Lower lobe of right lung (tissue), 2 donors: ENCODE results near the gene ASB11. TPM values are rescaled to one million over a fixed set of nuclear protein-coding genes. Genes with fewer than 3 reads are reported as not detected.
"Not testable (repeated sequence)": the region's sequence is repeated elsewhere in the genome, so short reads cannot be mapped to it uniquely, and the experiment has no call there.

Experiments
- ATAC-seq, 2 donors: fragments of 200-7000 bp; cut with Tn5 transposase; one replicate each; pipeline ENCODE4 v1.9.1; 2020 to 2022; ENCODE audit warnings: mild to moderate bottlenecking in 2 of 2, moderate library complexity in 2 of 2
- DNase-seq: peaks from one replicate; pipeline ENCODE4 v3.0.0-alpha.2; 2020
- H3K27ac ChIP-seq: fragments of 200-600 bp; one replicate; pipeline ENCODE4 v1.8.0; 2022
- H3K27me3 ChIP-seq: fragments of 200-600 bp; one replicate; pipeline ENCODE4 v1.8.0; 2022; ENCODE audit warnings: low read depth
- H3K36me3 ChIP-seq: fragments of 200-600 bp; one replicate; pipeline ENCODE4 v1.8.0; 2022; ENCODE audit warnings: mild to moderate bottlenecking
- H3K4me1 ChIP-seq: fragments of 200-600 bp; one replicate; pipeline ENCODE4 v1.8.0; 2022
- H3K4me3 ChIP-seq: fragments of 200-600 bp; one replicate; pipeline ENCODE4 v1.8.0; 2022; ENCODE audit warnings: mild to moderate bottlenecking
- H3K9me3 ChIP-seq: fragments of 200-600 bp; one replicate; pipeline ENCODE4 v1.8.0; 2022
- CTCF ChIP-seq: fragments of 200-600 bp; IDR thresholded peaks from one replicate; pipeline ENCODE4 v1.8.0; 2022; ENCODE audit warnings: antibody characterized with exemption, mild to moderate bottlenecking
- intact Hi-C: fragments of 100-400 bp; cut with DNase I; formaldehyde crosslinking; loops from one replicate; pipeline ENCODE4 v1.11.0; 2022
- total RNA-seq: library from RNA; stranded (reverse); fragmentation: NEBNext Ultra II Directional; extraction: Animal tissue kit (Norgen Biotek cat#: 25700); gene quantifications from one replicate; pipeline ENCODE4 v1.2.1, GENCODE V29; 2021
- donor health status: DM: no; HTN: yes; CAD: no; lungs with severe emphysema.

ASB11 gene
- total RNA-seq, 1 donor from 2014 or later: not detected

DNA sequence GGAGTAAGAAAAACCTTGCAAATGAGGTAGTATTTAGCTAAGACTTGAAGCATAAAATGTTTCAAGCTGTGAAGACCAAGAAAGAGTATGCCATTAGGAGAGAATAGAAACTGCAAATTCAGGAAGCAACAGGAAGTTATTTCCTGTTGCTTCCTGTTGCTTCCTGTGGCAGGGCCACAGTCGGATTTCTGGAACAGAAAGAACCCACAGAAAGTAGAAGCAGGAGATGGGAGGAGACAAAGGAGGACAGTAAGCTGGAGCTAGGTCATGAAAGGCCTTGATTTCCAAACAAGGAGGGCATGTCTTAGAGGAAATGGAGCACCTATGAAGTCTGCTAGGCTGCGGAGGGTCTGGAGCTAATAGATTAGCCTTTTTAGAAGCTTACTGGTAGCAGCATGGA, 17.2 kb downstream of the ASB11 start:
- H3K27ac ChIP-seq: peak overlapping the region; percentile 68
- no peaks in the 10 kb centered on the region for H3K27me3 ChIP-seq
- intact Hi-C loops: no loop called here
- H3K36me3 ChIP-seq: no peaks in the 10 kb centered on the region
- DNase-seq (no peak), ATAC-seq (no peak)
- H3K4me1 ChIP-seq: peaks cover 19% of the 10 kb centered on the region
- no peak for TF ChIP-seq CTCF
- H3K9me3 ChIP-seq: no peaks in the 10 kb centered on the region
- no peak overlapping the region for H3K4me3 ChIP-seq

DNA sequence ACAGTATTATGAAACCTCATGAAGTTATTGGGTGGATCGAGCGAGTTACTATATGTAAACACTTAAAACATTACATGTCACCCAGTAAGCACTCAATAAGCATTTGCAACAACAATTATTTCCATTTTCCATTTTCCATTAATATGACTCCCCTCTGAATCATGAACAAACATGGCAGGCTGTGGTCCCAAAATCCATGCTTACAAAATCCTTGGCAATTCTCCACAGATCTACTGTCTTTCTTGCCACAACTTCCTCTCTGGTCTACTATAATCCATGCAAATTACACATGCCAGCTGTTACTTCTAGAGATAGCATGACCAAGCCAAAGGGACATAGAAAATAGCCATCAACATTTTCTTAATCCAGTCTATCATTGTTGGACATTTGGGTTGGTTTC, 22.0 kb downstream of the ASB11 start:
- TF ChIP-seq CTCF: no peak
- Histone ChIP-seq H3K4me3 (no peak overlapping the region), H3K9me3 (no peaks in the 10 kb centered on the region), H3K27ac (no peak overlapping the region), H3K27me3 (no peaks in the 10 kb centered on the region), H3K36me3 (no peaks in the 10 kb centered on the region), H3K4me1 (no peaks in the 10 kb centered on the region)
- intact Hi-C loops: no loop called here
- ATAC-seq: no peak
- no peak for DNase-seq

DNA sequence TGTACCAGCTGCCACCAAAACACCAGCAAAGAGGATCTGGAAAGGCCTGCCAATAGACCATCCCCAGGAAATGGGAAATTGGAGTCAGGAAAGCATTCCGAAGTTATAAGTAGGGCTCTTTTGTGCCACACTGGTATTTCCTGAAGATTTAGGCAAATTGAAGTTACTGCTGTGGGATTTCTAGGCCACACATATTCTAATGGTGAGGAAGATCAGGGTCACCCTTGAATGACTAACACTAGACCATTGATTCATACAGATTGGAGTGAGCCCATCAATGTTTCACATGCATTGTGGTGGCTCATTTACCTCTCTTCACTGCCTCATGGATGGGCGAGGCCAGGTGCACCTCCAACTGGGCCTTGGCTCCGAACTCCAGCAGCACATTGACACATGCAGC, 22.6 kb downstream of the ASB11 start:
- no peak overlapping the region for H3K27ac ChIP-seq
- no peak for DNase-seq
- no peak overlapping the region for H3K4me3 ChIP-seq
- no peaks in the 10 kb centered on the region for H3K4me1 ChIP-seq
- no peaks in the 10 kb centered on the region for H3K36me3 ChIP-seq
- H3K9me3 ChIP-seq: no peaks in the 10 kb centered on the region
- no peaks in the 10 kb centered on the region for H3K27me3 ChIP-seq
- intact Hi-C loops: no loop called here
- no peak for ATAC-seq
- no peak for TF ChIP-seq CTCF

DNA sequence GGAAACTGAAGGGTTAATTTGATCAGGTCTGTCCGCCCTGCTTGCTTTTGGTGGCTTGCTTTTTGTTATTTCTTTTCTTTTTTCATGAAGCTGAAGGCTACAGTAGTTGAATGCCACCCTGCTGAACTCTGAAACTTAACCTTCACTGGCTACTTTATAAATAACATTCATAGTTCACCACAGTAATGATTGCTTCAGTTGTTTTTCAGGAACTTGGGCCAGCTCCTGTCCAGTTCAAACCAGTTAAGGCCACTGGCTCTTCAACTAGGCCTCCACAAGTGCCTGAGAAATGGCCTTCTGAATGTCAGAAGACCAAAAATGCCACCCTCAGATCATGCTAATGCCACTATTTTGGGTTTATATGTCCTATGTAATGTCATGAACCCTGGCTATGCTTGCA, 37.8 kb downstream of the ASB11 start:
- H3K4me1 ChIP-seq: no peaks in the 10 kb centered on the region
- TF ChIP-seq CTCF: no peak
- no peaks in the 10 kb centered on the region for H3K27me3 ChIP-seq
- H3K9me3 ChIP-seq: no peaks in the 10 kb centered on the region
- intact Hi-C loops: no loop called here
- H3K27ac ChIP-seq: no peak overlapping the region
- no peak overlapping the region for H3K4me3 ChIP-seq
- ATAC-seq: no peak
- DNase-seq: no peak
- H3K36me3 ChIP-seq: no peaks in the 10 kb centered on the region

GRCh38 chrX:15274946-15275345, 40.5 kb downstream of the ASB11 start:
- H3K36me3 ChIP-seq: no peaks in the 10 kb centered on the region
- H3K4me3 ChIP-seq: no peak overlapping the region
- intact Hi-C loops: no loop called here
- H3K9me3 ChIP-seq: no peaks in the 10 kb centered on the region
- ATAC-seq (no peak), DNase-seq (no peak)
- H3K27me3 ChIP-seq: no peaks in the 10 kb centered on the region
- no peak for TF ChIP-seq CTCF
- H3K4me1 ChIP-seq: no peaks in the 10 kb centered on the region
- H3K27ac ChIP-seq: no peak overlapping the region

DNA sequence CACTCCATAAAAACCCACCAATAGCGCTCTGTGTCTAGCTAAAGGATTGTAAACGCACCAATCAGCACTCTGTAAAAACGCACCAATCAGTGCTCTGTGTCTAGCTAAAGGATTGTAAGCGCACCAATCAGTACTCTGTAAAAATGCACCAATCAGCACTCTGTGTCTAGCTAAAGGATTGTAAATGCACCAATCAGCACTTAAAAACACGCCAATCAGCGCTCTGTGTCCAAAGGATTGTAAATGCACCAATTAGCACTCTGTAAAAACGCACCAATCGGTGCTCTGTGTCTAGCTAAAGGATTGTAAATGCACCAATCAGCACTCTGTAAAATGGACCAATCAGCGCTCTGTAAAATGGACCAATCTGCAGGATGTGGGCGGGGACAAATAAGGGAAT, 42.2 kb downstream of the ASB11 start:
- H3K36me3 ChIP-seq, H3K27me3 ChIP-seq, intact Hi-C loops, H3K9me3 ChIP-seq, H3K4me1 ChIP-seq, DNase-seq, ATAC-seq, H3K27ac ChIP-seq, H3K4me3 ChIP-seq: not testable (repeated sequence)
